Measurements from ENCODE around the gene CFAP20DC. TPM values are rescaled to one million over a fixed set of nuclear protein-coding genes. Genes with fewer than 3 reads are reported as not detected.

Gene CFAP20DC
- total and polyA plus RNA-seq, 10 of the 15 experiments (the other 5 are each of a cell fraction or from before 2014, with no cell fraction given), result 0.53 to 11.6 (median 2.0) TPM

GRCh38 chr3:59056706-59057105 lies 6.9 kb upstream of the CFAP20DC start:
- H3K27me3 ChIP-seq (replicated peaks in 1 of 2; ENCODE audit: control insufficient read depth in 2 of 2, insufficient read depth in 2 of 2, low read length in 1 of 2), result no peaks in the 10 kb centered on the region
- H3K9ac ChIP-seq (ENCODE audit: control insufficient read depth, insufficient read depth, low read length), result no peak overlapping the region
- TF ChIP-seq SPI1 (IDR thresholded peaks at IDR 0.05; ENCODE audit: borderline replicate concordance, insufficient read depth, low read depth, low read length), result no peak
- TF ChIP-seq ASH2L (IDR thresholded peaks at IDR 0.05; ENCODE audit: borderline replicate concordance, low read depth), result no peak
- TF ChIP-seq GATAD2B (conservative IDR thresholded peaks at IDR 0.05; ENCODE audit: low read depth), result no peak
- no peak for TF ChIP-seq DPF2 (IDR thresholded peaks at IDR 0.05)
- no peak for TF ChIP-seq MEF2A (IDR thresholded peaks at IDR 0.05; ENCODE audit: insufficient read depth, low read depth, low read length)
- TF ChIP-seq BACH1 (IDR thresholded peaks at IDR 0.05; ENCODE audit: borderline replicate concordance), result no peak
- TF ChIP-seq NRF1 (conservative IDR thresholded peaks at IDR 0.05; ENCODE audit: low read depth, low read length), result no peak
- TF ChIP-seq HDAC2 (IDR thresholded peaks at IDR 0.05), result no peak
- no peak for TF ChIP-seq SREBF2 (IDR thresholded peaks at IDR 0.05; ENCODE audit: low read length)
- no peak for TF ChIP-seq SMARCA5 (IDR thresholded peaks at IDR 0.05)
- no peak for TF ChIP-seq ESRRA (IDR thresholded peaks at IDR 0.05; ENCODE audit: low read length)
- no peak for TF ChIP-seq RFX5 (IDR thresholded peaks at IDR 0.05; ENCODE audit: low read depth, low read length)
- no peak for DNase-seq (ENCODE audit: low read depth, low spot score)
- CTCF ChIA-PET, result interaction anchor here (0.6 to 8.7 kb wide), 5 partner anchors 61 to 1517 kb away, joined by 3 to 180 read pairs (median 3); no protein-coding TSS in a partner anchor
- no peaks in the 10 kb centered on the region for H3K79me2 ChIP-seq (ENCODE audit: control insufficient read depth, insufficient read depth, low read length)
- no peak overlapping the region for H3K4me2 ChIP-seq (ENCODE audit: control insufficient read depth, insufficient read depth)
- FAIRE-seq, result no peak
- no peaks in the 10 kb centered on the region for H4K20me1 ChIP-seq (ENCODE audit: control insufficient read depth, insufficient read depth)
- no peak overlapping the region for H2AFZ ChIP-seq (ENCODE audit: control insufficient read depth, low read depth, low read length)
- no peak overlapping the region for H3K27ac ChIP-seq (ENCODE audit: control insufficient read depth, insufficient read depth)
- SMC1A ChIA-PET (ENCODE audit: uncharacterized antibody, unreplicated experiment), result interaction anchor here (1.6 to 1.8 kb wide), 2 partner anchors 11 to 62 kb away, joined by 5 to 6 read pairs; no protein-coding TSS in a partner anchor
- intact Hi-C loops (cut with micrococcal nuclease; ENCODE audit: unreplicated experiment) (no loop called here), in situ Hi-C loops (cut with MboI) (loop anchor here (10.0 kb wide), 1 partner anchor 232 kb away; no protein-coding TSS in a partner anchor)
- H3K4me3 ChIP-seq, result no peak overlapping the region
- POLR2A ChIA-PET, result interaction anchor here (0.6 to 0.7 kb wide), 2 partner anchors 201 to 215 kb away, joined by 3 to 9 read pairs; no protein-coding TSS in a partner anchor
- no peaks in the 10 kb centered on the region for H3K36me3 ChIP-seq (ENCODE audit: control insufficient read depth in 2 of 2, insufficient read depth in 2 of 2, low read length in 1 of 2)
- 43% methylated on average over 2 of the region's 2 CpGs for WGBS (ENCODE audit: insufficient coverage, insufficient replicate concordance, low lambda C conversion rate, missing lambda C conversion rate)
- no peaks in the 10 kb centered on the region for H3K4me1 ChIP-seq (ENCODE audit: control insufficient read depth, insufficient read depth, low read length)
- ATAC-seq, result no peak
- RAD21 ChIA-PET (ENCODE audit: unreplicated experiment), result interaction anchor here (5.9 to 7.2 kb wide), 2 partner anchors 61 to 231 kb away, joined by 67 to 102 read pairs; no protein-coding TSS in a partner anchor
- no TSS peak for BruUV-seq (replicated peaks)
- no peaks in the 10 kb centered on the region for H3K9me3 ChIP-seq (replicated peaks; ENCODE audit: control insufficient read depth, insufficient read depth, low read length)
